Progenitor cell of endocrine pancreas (in vitro differentiated cells): ENCODE results near the gene SPATS2. TPM values are rescaled to one million over a fixed set of nuclear protein-coding genes. Genes with fewer than 3 reads are reported as not detected.
"Not testable (repeated sequence)": the region's sequence is repeated elsewhere in the genome, so short reads cannot be mapped to it uniquely, and the experiment has no call there.

Experiments
- DNase-seq: peaks from one replicate; pipeline ENCODE4 v3.0.0; 2021; ENCODE audit warnings: low spot score; ENCODE audit not compliant: unreplicated experiment
- H3K27ac Mint-ChIP-seq: 2 replicates; pipeline ENCODE4 v1.8.0; 2021; ENCODE audit warnings: mild to moderate bottlenecking, moderate library complexity, mixed read lengths
- H3K27me3 Mint-ChIP-seq: 2 replicates; pipeline ENCODE4 v1.8.0; 2021; ENCODE audit warnings: mixed read lengths
- H3K36me3 Mint-ChIP-seq: 2 replicates; pipeline ENCODE4 v1.8.0; 2022; ENCODE audit warnings: mixed read lengths; ENCODE audit not compliant: insufficient read depth
- H3K4me1 Mint-ChIP-seq: 2 replicates; pipeline ENCODE4 v1.8.0; 2021; ENCODE audit warnings: low read depth, mixed read lengths
- H3K4me3 Mint-ChIP-seq: 2 replicates; pipeline ENCODE4 v1.8.0; 2021; ENCODE audit warnings: low read depth, mild to moderate bottlenecking, moderate library complexity, mixed read lengths
- H3K9me3 Mint-ChIP-seq: 2 replicates; pipeline ENCODE4 v1.8.0; 2021; ENCODE audit warnings: low read depth, mixed read lengths
- CTCF ChIP-seq: fragments of 200-600 bp; sonication (generic); IDR thresholded peaks from one replicate; pipeline ENCODE4 v1.5.0; 2021; ENCODE audit warnings: antibody characterized with exemption, mild to moderate bottlenecking; ENCODE audit not compliant: unreplicated experiment
- total RNA-seq: library from RNA; stranded (reverse); gene quantifications from 2 replicates; pipeline ENCODE4 v1.2.1, GENCODE V29; 2021

Gene SPATS2
- total RNA-seq, 1 donor from 2014 or later, result 84.4 TPM

GRCh38 chr12:49368240-49368600 lies 958 bp downstream of the SPATS2 start:
- Mint-ChIP-seq H3K27me3 (no peaks in the 10 kb centered on the region), H3K4me1 (peaks cover 28% of the 10 kb centered on the region), H3K27ac (peak overlapping the region; percentile 95), H3K36me3 (peaks cover 10% of the 10 kb centered on the region), H3K4me3 (peak overlapping the region; percentile 89), H3K9me3 (no peaks in the 10 kb centered on the region)
- DNase-seq, result no peak
- TF ChIP-seq CTCF, result no peak

DNA sequence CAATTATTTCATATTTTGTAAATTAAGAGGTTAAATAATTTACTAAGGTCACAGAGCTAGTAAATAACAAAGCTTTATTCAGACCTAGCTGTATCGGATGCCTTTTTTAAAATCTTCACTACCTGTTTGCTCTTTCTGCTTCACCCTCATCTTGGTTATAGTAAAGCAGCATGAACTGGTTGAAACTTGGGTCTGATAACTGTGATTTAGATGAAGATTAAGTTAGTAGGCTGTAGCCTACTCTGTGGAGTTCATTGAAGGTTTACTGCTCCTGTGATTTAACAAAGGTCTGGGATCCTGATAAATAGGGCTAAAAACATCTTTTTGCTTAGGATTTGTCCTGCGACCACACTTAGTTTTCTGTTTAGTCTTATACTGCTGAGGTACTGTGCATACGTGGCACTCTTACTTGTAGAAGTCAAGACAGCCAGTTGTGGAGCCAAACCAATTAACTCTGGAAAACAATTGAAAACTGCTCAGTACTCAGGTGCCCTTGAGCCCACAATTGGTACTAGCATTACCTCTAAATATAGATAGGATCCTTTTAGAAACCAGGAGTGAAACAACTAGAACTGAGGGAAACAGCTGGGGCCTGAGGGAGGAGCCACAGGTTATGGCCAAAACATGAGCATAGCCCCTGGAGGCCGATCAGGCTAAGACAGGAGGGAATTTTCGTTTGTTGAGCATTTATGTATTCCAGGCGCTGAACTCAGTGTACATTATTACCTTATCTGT lies 2.3 kb downstream of the SPATS2 start:
- H3K4me3 Mint-ChIP-seq, result peak overlapping the region; percentile 89
- peak overlapping the region; percentile 91 for H3K27ac Mint-ChIP-seq
- DNase-seq, result no peak
- H3K27me3 Mint-ChIP-seq, result no peaks in the 10 kb centered on the region
- peaks cover 11% of the 10 kb centered on the region for H3K36me3 Mint-ChIP-seq
- peaks cover 28% of the 10 kb centered on the region for H3K4me1 Mint-ChIP-seq
- peak; percentile 51 for TF ChIP-seq CTCF
- no peaks in the 10 kb centered on the region for H3K9me3 Mint-ChIP-seq

GRCh38 chr12:49370539-49370938 lies 3.3 kb downstream of the SPATS2 start:
- Mint-ChIP-seq H3K4me3 (no peak overlapping the region), H3K9me3 (no peaks in the 10 kb centered on the region), H3K36me3 (peaks cover 12% of the 10 kb centered on the region), H3K4me1 (peaks cover 28% of the 10 kb centered on the region), H3K27me3 (no peaks in the 10 kb centered on the region), H3K27ac (peak overlapping the region; percentile 49)
- no peak for TF ChIP-seq CTCF
- no peak for DNase-seq

DNA sequence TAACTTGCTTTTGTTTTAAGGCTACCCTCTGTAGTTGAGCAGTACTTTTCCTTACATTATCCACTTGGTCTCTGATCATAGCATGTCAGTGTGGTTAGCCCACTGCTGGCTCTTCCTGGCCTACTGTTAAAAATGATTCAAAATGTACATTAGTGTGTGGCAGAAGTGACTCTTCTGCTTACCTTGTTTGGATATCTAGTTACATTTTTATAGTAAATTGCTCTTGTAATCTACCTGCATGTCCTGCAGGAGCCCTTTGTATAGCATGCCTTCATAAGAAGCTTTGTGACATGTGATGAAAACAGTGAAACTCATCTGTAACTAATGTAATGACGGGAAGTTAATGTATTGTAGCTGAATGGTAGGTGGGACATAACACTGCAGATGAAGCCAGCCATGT lies 8.1 kb downstream of the SPATS2 start:
- Mint-ChIP-seq H3K27ac (no peak overlapping the region), H3K9me3 (no peaks in the 10 kb centered on the region), H3K4me1 (peaks cover 14% of the 10 kb centered on the region), H3K4me3 (no peak overlapping the region), H3K27me3 (no peaks in the 10 kb centered on the region), H3K36me3 (peaks cover 15% of the 10 kb centered on the region)
- DNase-seq, result no peak
- no peak for TF ChIP-seq CTCF

DNA sequence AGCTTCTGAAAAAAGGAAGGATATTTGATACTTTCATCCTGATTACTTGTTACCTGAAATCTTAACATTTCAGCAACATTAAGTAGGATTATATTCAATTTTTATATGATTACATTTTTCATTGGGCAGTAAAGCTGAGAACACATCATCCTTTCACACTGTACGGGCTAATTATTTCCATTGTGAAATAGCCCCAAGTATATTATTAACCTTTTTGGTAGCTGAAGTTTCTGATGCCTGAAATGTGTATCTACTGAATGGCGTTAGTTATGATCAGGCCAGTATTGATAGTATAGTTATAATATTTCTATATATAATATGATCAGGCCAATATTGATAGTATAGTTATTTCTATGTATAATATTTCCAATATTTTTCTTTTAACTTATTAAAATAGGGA lies 10.1 kb downstream of the SPATS2 start:
- Mint-ChIP-seq H3K4me1 (peaks cover 5% of the 10 kb centered on the region), H3K4me3 (no peak overlapping the region), H3K27me3 (no peaks in the 10 kb centered on the region), H3K9me3 (no peaks in the 10 kb centered on the region), H3K27ac (no peak overlapping the region), H3K36me3 (peaks cover 10% of the 10 kb centered on the region)
- DNase-seq, result no peak
- no peak for TF ChIP-seq CTCF

GRCh38 chr12:49380184-49380583 lies 12.9 kb downstream of the SPATS2 start:
- not testable (repeated sequence) for H3K4me3 Mint-ChIP-seq, DNase-seq, H3K27me3 Mint-ChIP-seq, H3K9me3 Mint-ChIP-seq, H3K36me3 Mint-ChIP-seq, H3K4me1 Mint-ChIP-seq, H3K27ac Mint-ChIP-seq
